HEK293 (cell line): ENCODE data around the gene UFC1.

Experiments
- KLF7 ChIP-seq: fragments of 450-650 bp; formaldehyde crosslinking; IDR thresholded peaks from 2 replicates; pipeline ENCODE4 v1.5.1; 2016; ENCODE audit warnings: missing biosample characterization, missing genetic modification characterization, borderline replicate concordance
- ZNF121 ChIP-seq: fragments of 450-650 bp; formaldehyde crosslinking; IDR thresholded peaks from 2 replicates; pipeline ENCODE4 v1.5.1; 2016; ENCODE audit warnings: missing biosample characterization, missing genetic modification characterization
- ZNF175 ChIP-seq: fragments of 450-650 bp; formaldehyde crosslinking; IDR thresholded peaks from 2 replicates; pipeline ENCODE4 v1.5.1; 2016; ENCODE audit warnings: missing biosample characterization, missing genetic modification characterization
- ZNF221 ChIP-seq: fragments of 450-650 bp; formaldehyde crosslinking; IDR thresholded peaks from 2 replicates; pipeline ENCODE4 v1.5.1; 2017; ENCODE audit warnings: missing biosample characterization, missing genetic modification characterization, borderline replicate concordance
- ZXDB ChIP-seq: fragments of 450-650 bp; formaldehyde crosslinking; IDR thresholded peaks from 2 replicates; pipeline ENCODE4 v1.5.1; 2016; ENCODE audit warnings: missing biosample characterization, missing genetic modification characterization
- TF ChIP-seq, protein P1 (sequence below): fragments of 450-650 bp; formaldehyde crosslinking; IDR thresholded peaks from 2 replicates; pipeline ENCODE4 v1.5.1; 2016; ENCODE audit warnings: missing biosample characterization, missing genetic modification characterization
- TF ChIP-seq, protein P2 (sequence below): fragments of 450-650 bp; formaldehyde crosslinking; IDR thresholded peaks from 2 replicates; pipeline ENCODE4 v1.5.1; 2016; ENCODE audit warnings: missing biosample characterization, missing genetic modification characterization
- TF ChIP-seq, protein P3 (sequence below): fragments of 450-650 bp; formaldehyde crosslinking; optimal IDR thresholded peaks from 2 replicates; pipeline ENCODE3; 2016; ENCODE audit warnings: missing biosample characterization, mild to moderate bottlenecking, missing genetic modification characterization
- TF ChIP-seq, protein P4 (sequence below): fragments of 450-650 bp; formaldehyde crosslinking; conservative IDR thresholded peaks from 2 replicates; pipeline ENCODE4 v1.5.1; 2016; ENCODE audit warnings: low read depth, missing biosample characterization, missing genetic modification characterization

DNA sequence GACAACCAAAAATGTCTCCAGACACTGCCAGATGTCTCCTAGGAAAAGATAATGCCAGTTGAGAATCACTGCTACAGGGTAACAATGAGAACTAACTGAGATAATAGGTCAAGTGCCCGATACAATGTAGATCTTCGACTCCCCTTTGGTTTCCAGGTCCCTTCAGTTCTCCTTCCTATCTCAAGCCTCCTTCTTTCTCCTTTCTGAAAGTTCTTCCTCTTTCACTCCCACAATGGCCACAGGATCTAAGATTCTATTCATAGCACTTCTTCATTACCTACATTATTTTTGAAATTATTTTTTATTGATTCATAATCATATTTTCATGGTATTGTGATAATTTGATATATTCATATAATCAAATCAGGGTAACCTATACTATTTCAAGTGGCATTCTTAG, 42.3 kb upstream of the UFC1 start:
- TF ChIP-seq, protein P1, sequence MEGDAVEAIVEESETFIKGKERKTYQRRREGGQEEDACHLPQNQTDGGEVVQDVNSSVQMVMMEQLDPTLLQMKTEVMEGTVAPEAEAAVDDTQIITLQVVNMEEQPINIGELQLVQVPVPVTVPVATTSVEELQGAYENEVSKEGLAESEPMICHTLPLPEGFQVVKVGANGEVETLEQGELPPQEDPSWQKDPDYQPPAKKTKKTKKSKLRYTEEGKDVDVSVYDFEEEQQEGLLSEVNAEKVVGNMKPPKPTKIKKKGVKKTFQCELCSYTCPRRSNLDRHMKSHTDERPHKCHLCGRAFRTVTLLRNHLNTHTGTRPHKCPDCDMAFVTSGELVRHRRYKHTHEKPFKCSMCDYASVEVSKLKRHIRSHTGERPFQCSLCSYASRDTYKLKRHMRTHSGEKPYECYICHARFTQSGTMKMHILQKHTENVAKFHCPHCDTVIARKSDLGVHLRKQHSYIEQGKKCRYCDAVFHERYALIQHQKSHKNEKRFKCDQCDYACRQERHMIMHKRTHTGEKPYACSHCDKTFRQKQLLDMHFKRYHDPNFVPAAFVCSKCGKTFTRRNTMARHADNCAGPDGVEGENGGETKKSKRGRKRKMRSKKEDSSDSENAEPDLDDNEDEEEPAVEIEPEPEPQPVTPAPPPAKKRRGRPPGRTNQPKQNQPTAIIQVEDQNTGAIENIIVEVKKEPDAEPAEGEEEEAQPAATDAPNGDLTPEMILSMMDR: no peak
- TF ChIP-seq, protein P2, sequence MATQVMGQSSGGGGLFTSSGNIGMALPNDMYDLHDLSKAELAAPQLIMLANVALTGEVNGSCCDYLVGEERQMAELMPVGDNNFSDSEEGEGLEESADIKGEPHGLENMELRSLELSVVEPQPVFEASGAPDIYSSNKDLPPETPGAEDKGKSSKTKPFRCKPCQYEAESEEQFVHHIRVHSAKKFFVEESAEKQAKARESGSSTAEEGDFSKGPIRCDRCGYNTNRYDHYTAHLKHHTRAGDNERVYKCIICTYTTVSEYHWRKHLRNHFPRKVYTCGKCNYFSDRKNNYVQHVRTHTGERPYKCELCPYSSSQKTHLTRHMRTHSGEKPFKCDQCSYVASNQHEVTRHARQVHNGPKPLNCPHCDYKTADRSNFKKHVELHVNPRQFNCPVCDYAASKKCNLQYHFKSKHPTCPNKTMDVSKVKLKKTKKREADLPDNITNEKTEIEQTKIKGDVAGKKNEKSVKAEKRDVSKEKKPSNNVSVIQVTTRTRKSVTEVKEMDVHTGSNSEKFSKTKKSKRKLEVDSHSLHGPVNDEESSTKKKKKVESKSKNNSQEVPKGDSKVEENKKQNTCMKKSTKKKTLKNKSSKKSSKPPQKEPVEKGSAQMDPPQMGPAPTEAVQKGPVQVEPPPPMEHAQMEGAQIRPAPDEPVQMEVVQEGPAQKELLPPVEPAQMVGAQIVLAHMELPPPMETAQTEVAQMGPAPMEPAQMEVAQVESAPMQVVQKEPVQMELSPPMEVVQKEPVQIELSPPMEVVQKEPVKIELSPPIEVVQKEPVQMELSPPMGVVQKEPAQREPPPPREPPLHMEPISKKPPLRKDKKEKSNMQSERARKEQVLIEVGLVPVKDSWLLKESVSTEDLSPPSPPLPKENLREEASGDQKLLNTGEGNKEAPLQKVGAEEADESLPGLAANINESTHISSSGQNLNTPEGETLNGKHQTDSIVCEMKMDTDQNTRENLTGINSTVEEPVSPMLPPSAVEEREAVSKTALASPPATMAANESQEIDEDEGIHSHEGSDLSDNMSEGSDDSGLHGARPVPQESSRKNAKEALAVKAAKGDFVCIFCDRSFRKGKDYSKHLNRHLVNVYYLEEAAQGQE (tag by site-specific recombination): no peak
- TF ChIP-seq, protein P3, sequence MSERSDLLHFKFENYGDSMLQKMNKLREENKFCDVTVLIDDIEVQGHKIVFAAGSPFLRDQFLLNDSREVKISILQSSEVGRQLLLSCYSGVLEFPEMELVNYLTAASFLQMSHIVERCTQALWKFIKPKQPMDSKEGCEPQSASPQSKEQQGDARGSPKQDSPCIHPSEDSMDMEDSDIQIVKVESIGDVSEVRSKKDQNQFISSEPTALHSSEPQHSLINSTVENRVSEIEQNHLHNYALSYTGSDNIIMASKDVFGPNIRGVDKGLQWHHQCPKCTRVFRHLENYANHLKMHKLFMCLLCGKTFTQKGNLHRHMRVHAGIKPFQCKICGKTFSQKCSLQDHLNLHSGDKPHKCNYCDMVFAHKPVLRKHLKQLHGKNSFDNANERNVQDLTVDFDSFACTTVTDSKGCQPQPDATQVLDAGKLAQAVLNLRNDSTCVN (tag by site-specific recombination): no peak
- no peak for TF ChIP-seq ZNF121
- TF ChIP-seq ZNF221 (tag by site-specific recombination): no peak
- no peak for TF ChIP-seq ZXDB (tag by site-specific recombination)
- no peak for TF ChIP-seq KLF7 (tag by site-specific recombination)
- TF ChIP-seq, protein P4, sequence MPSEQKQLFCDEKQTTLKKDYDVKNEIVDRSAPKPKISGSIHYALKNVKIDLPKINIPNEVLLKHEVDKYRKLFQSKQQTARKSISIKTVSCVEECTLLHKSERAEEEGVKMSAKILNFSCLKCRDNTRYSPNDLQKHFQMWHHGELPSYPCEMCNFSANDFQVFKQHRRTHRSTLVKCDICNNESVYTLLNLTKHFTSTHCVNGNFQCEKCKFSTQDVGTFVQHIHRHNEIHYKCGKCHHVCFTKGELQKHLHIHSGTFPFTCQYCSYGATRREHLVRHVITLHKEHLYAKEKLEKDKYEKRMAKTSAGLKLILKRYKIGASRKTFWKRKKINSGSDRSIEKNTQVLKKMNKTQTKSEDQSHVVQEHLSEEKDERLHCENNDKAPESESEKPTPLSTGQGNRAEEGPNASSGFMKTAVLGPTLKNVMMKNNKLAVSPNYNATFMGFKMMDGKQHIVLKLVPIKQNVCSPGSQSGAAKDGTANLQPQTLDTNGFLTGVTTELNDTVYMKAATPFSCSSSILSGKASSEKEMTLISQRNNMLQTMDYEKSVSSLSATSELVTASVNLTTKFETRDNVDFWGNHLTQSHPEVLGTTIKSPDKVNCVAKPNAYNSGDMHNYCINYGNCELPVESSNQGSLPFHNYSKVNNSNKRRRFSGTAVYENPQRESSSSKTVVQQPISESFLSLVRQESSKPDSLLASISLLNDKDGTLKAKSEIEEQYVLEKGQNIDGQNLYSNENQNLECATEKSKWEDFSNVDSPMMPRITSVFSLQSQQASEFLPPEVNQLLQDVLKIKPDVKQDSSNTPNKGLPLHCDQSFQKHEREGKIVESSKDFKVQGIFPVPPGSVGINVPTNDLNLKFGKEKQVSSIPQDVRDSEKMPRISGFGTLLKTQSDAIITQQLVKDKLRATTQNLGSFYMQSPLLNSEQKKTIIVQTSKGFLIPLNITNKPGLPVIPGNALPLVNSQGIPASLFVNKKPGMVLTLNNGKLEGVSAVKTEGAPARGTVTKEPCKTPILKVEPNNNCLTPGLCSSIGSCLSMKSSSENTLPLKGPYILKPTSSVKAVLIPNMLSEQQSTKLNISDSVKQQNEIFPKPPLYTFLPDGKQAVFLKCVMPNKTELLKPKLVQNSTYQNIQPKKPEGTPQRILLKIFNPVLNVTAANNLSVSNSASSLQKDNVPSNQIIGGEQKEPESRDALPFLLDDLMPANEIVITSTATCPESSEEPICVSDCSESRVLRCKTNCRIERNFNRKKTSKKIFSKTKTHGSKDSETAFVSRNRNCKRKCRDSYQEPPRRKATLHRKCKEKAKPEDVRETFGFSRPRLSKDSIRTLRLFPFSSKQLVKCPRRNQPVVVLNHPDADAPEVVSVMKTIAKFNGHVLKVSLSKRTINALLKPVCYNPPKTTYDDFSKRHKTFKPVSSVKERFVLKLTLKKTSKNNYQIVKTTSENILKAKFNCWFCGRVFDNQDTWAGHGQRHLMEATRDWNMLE: no peak
- TF ChIP-seq ZNF175 (tag by site-specific recombination): no peak
